ENCODE measurements around the gene KIAA1191.

DNA sequence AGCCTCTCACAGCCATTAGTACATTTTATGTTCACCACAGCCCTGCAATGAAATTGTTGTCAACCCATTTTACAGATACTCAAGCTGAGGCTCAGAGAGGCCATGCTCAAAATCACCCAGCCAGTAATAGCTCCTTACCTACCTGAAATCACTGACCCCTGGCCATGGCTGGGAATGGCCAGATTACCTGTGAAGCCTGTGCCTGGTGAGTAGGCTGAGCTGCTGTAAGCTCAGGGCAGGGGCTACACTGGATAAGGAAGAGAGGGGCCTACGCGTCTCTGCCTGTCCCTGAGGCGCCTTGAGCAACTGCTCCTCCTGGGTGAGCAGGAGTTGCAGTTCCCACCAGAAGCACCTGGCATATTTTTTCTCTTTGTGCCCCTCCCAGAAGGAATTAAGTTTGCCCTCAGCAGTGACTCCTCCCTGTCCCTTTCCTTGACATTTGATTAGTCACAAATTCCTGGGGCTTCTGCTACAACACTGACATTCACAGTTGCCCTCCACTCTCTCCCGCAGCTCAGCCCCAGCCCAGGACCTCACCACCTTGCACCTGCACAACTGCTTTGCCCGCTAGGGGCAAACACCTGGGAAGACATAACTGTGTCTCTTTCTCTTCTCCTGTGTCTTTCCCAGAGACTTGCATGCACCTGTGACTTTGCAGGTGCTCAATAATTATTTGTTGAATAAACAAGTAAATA lies 49.1 kb upstream of the KIAA1191 start:
- TF ChIP-seq POLR2A (IDR thresholded peaks at IDR 0.05; ENCODE audit: control extremely low read depth in 1 of 2, low read depth in 2 of 2, low read length in 2 of 2): no peak
- TF ChIP-seq, protein P1, sequence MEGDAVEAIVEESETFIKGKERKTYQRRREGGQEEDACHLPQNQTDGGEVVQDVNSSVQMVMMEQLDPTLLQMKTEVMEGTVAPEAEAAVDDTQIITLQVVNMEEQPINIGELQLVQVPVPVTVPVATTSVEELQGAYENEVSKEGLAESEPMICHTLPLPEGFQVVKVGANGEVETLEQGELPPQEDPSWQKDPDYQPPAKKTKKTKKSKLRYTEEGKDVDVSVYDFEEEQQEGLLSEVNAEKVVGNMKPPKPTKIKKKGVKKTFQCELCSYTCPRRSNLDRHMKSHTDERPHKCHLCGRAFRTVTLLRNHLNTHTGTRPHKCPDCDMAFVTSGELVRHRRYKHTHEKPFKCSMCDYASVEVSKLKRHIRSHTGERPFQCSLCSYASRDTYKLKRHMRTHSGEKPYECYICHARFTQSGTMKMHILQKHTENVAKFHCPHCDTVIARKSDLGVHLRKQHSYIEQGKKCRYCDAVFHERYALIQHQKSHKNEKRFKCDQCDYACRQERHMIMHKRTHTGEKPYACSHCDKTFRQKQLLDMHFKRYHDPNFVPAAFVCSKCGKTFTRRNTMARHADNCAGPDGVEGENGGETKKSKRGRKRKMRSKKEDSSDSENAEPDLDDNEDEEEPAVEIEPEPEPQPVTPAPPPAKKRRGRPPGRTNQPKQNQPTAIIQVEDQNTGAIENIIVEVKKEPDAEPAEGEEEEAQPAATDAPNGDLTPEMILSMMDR (IDR thresholded peaks at IDR 0.05; ENCODE audit: control extremely low read depth in 1 of 3, insufficient read depth in 1 of 3, low read depth in 1 of 3, low read length in 3 of 3): peak in 2 of 3 experiments; percentile 20 to 24; a peak in 2 of 4 replicates
- TF ChIP-seq YY1 (IDR thresholded peaks at IDR 0.05; ENCODE audit: low read depth, low read length): no peak
- no peak for TF ChIP-seq SUZ12 (IDR thresholded peaks at IDR 0.05; ENCODE audit: low read length)
- no peak for TF ChIP-seq POLR2AphosphoS5 (IDR thresholded peaks at IDR 0.05; ENCODE audit: low read depth, low read length)
- no peak for TF ChIP-seq EZH2 (IDR thresholded peaks at IDR 0.05; ENCODE audit: low read depth, low read length, severe bottlenecking)
- TF ChIP-seq, protein P2, sequence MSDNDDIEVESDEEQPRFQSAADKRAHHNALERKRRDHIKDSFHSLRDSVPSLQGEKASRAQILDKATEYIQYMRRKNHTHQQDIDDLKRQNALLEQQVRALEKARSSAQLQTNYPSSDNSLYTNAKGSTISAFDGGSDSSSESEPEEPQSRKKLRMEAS (IDR thresholded peaks at IDR 0.05): no peak
- no peak for TF ChIP-seq MAFK (IDR thresholded peaks at IDR 0.05; ENCODE audit: low read depth, low read length)
- TF ChIP-seq CEBPB (IDR thresholded peaks at IDR 0.05; ENCODE audit: low read depth, low read length): no peak
- no peak for TF ChIP-seq SIX5 (IDR thresholded peaks at IDR 0.05; ENCODE audit: low read depth, low read length)
- no peak for TF ChIP-seq RAD21 (IDR thresholded peaks at IDR 0.05 in 1 of 2, conservative IDR thresholded peaks at IDR 0.05 in 1 of 2; ENCODE audit: low read depth in 2 of 2, low read length in 2 of 2)
- TF ChIP-seq TAF1 (IDR thresholded peaks at IDR 0.05; ENCODE audit: low read depth, low read length): no peak
